ENCODE data around the gene LINGO1. TPM values are rescaled to one million over a fixed set of nuclear protein-coding genes. Genes with fewer than 3 reads are reported as not detected.
A peak's percentile ranks its signal among the peaks of the same experiment; 100 is the strongest.

Gene LINGO1
- polyA plus RNA-seq, 6 donors from 2014 or later, result not detected

GRCh38 chr15:77665530-77666295 lies 33.0 kb upstream of the LINGO1 start:
- Mint-ChIP-seq H3K4me1 (no peaks in the 10 kb centered on the region), H3K36me3 (no peaks in the 10 kb centered on the region), H3K9me3 (no peaks in the 10 kb centered on the region), H3K27ac (peak overlapping the region in 1 of 6 donors; percentile 15), H3K4me3 (no peak overlapping the region), H3K27me3 (peaks cover 14 to 48% (median 48%) of the 10 kb centered on the region in 3 donors)
- no peak for ATAC-seq (ENCODE audit: low read depth in 2 of 2)
- DNase-seq, result no peak

GRCh38 chr15:77664428-77664827 lies 31.7 kb upstream of the LINGO1 start:
- Mint-ChIP-seq H3K4me3 (no peak overlapping the region), H3K27ac (peak overlapping the region in 1 of 6 donors; percentile 72), H3K4me1 (peaks cover 0 to 2% (median 0%) of the 10 kb centered on the region in 3 donors), H3K36me3 (no peaks in the 10 kb centered on the region), H3K9me3 (no peaks in the 10 kb centered on the region), H3K27me3 (peaks cover 8 to 49% (median 46%) of the 10 kb centered on the region in 3 donors)
- DNase-seq, result no peak
- ATAC-seq (ENCODE audit: low read depth in 2 of 2), result no peak

- peaks cover 4 to 54% (median 40%) of the 10 kb centered on the region in 3 donors for H3K27me3 Mint-ChIP-seq
These were observed 30.5 kb upstream of the LINGO1 start for GRCh38 chr15:77663256-77663655.

GRCh38 chr15:77659350-77660321 lies 26.9 kb upstream of the LINGO1 start:
- Mint-ChIP-seq H3K36me3 (no peaks in the 10 kb centered on the region), H3K4me1 (peaks cover 0 to 5% (median 3%) of the 10 kb centered on the region in 3 donors), H3K4me3 (peak overlapping the region in 1 of 8 donors; percentile 29), H3K9me3 (peaks cover 0 to 3% (median 0%) of the 10 kb centered on the region in 7 donors), H3K27ac (no peak overlapping the region), H3K27me3 (peaks cover 8 to 61% (median 38%) of the 10 kb centered on the region in 3 donors)
- no peak for ATAC-seq (ENCODE audit: low read depth in 2 of 2)
- DNase-seq, result no peak

More at GRCh38 chr15:77663256-77663655, 30.5 kb upstream of the LINGO1 start:
- no peaks in the 10 kb centered on the region for H3K9me3 Mint-ChIP-seq
- no peaks in the 10 kb centered on the region for H3K36me3 Mint-ChIP-seq
- DNase-seq (no peak), ATAC-seq (ENCODE audit: low read depth in 2 of 2) (no peak)
- H3K27ac Mint-ChIP-seq, result no peak overlapping the region
- no peak overlapping the region for H3K4me3 Mint-ChIP-seq
- H3K4me1 Mint-ChIP-seq, result peaks cover 0 to 3% (median 0%) of the 10 kb centered on the region in 3 donors

- Mint-ChIP-seq H3K4me3 (no peak overlapping the region), H3K4me1 (peaks cover 0 to 5% (median 3%) of the 10 kb centered on the region in 3 donors), H3K27me3 (peaks cover 8 to 69% (median 41%) of the 10 kb centered on the region in 3 donors), H3K36me3 (no peaks in the 10 kb centered on the region), H3K9me3 (peaks cover 0 to 8% (median 3%) of the 10 kb centered on the region in 7 donors), H3K27ac (peak overlapping the region in 1 of 6 donors; percentile 54)
- no peak for ATAC-seq (ENCODE audit: low read depth in 2 of 2)
- no peak for DNase-seq
These were observed 25.6 kb upstream of the LINGO1 start for GRCh38 chr15:77658304-77658703.

GRCh38 chr15:77657634-77658238 lies 25.0 kb upstream of the LINGO1 start:
- DNase-seq, result no peak
- Mint-ChIP-seq H3K36me3 (no peaks in the 10 kb centered on the region), H3K4me3 (no peak overlapping the region), H3K9me3 (peaks cover 0 to 10% (median 3%) of the 10 kb centered on the region in 7 donors), H3K4me1 (peaks cover 0 to 5% (median 3%) of the 10 kb centered on the region in 3 donors), H3K27me3 (peaks cover 8 to 74% (median 47%) of the 10 kb centered on the region in 3 donors), H3K27ac (no peak overlapping the region)
- no peak for ATAC-seq (ENCODE audit: low read depth in 2 of 2)

- H3K4me1 Mint-ChIP-seq, result peaks cover 0 to 5% (median 3%) of the 10 kb centered on the region in 3 donors
- no peak overlapping the region for H3K27ac Mint-ChIP-seq
- no peak overlapping the region for H3K4me3 Mint-ChIP-seq
- peaks cover 8 to 73% (median 53%) of the 10 kb centered on the region in 3 donors for H3K27me3 Mint-ChIP-seq
- H3K36me3 Mint-ChIP-seq, result no peaks in the 10 kb centered on the region
- no peak for ATAC-seq (ENCODE audit: low read depth in 2 of 2)
- H3K9me3 Mint-ChIP-seq, result peaks cover 0 to 10% (median 3%) of the 10 kb centered on the region in 7 donors
- DNase-seq, result no peak
These were observed 23.6 kb upstream of the LINGO1 start for GRCh38 chr15:77656294-77656693.

GRCh38 chr15:77654975-77655374 lies 22.3 kb upstream of the LINGO1 start:
- H3K36me3 Mint-ChIP-seq, result no peaks in the 10 kb centered on the region
- ATAC-seq (ENCODE audit: low read depth in 2 of 2), result no peak
- DNase-seq, result no peak
- no peak overlapping the region for H3K4me3 Mint-ChIP-seq
- peaks cover 0 to 10% (median 3%) of the 10 kb centered on the region in 7 donors for H3K9me3 Mint-ChIP-seq
- peaks cover 0 to 5% (median 3%) of the 10 kb centered on the region in 3 donors for H3K4me1 Mint-ChIP-seq
- H3K27me3 Mint-ChIP-seq, result peaks cover 13 to 67% (median 42%) of the 10 kb centered on the region in 3 donors
- H3K27ac Mint-ChIP-seq, result peak overlapping the region in 1 of 6 donors; percentile 75

GRCh38 chr15:77653832-77654480 lies 21.2 kb upstream of the LINGO1 start:
- Mint-ChIP-seq H3K9me3 (peaks cover 0 to 10% (median 3%) of the 10 kb centered on the region in 7 donors), H3K27ac (peak overlapping the region in 1 of 6 donors; percentile 45), H3K36me3 (no peaks in the 10 kb centered on the region), H3K4me3 (no peak overlapping the region), H3K4me1 (peaks cover 0 to 5% (median 0%) of the 10 kb centered on the region in 3 donors), H3K27me3 (peaks cover 13 to 71% (median 47%) of the 10 kb centered on the region in 3 donors)
- ATAC-seq (ENCODE audit: low read depth in 2 of 2), result no peak
- DNase-seq, result no peak

- DNase-seq (no peak), ATAC-seq (ENCODE audit: low read depth in 2 of 2) (no peak)
- Mint-ChIP-seq H3K4me1 (no peaks in the 10 kb centered on the region), H3K4me3 (peak overlapping the region in 1 of 8 donors; percentile 22), H3K27ac (no peak overlapping the region), H3K27me3 (peaks cover 6 to 59% (median 50%) of the 10 kb centered on the region in 3 donors), H3K36me3 (no peaks in the 10 kb centered on the region), H3K9me3 (peaks cover 0 to 10% (median 3%) of the 10 kb centered on the region in 7 donors)
These were observed 17.6 kb upstream of the LINGO1 start for GRCh38 chr15:77650265-77650664.

- ATAC-seq (ENCODE audit: low read depth in 2 of 2), result no peak
- Mint-ChIP-seq H3K9me3 (peaks cover 0 to 10% (median 3%) of the 10 kb centered on the region in 7 donors), H3K27me3 (peaks cover 4 to 55% (median 47%) of the 10 kb centered on the region in 3 donors), H3K4me1 (no peaks in the 10 kb centered on the region), H3K27ac (peak overlapping the region in 1 of 6 donors; percentile 82), H3K4me3 (no peak overlapping the region), H3K36me3 (no peaks in the 10 kb centered on the region)
- no peak for DNase-seq
These were observed 16.9 kb upstream of the LINGO1 start for GRCh38 chr15:77649610-77650009.

GRCh38 chr15:77649017-77649416 lies 16.3 kb upstream of the LINGO1 start:
- Mint-ChIP-seq H3K9me3 (peaks cover 0 to 9% (median 1%) of the 10 kb centered on the region in 7 donors), H3K4me1 (no peaks in the 10 kb centered on the region), H3K36me3 (no peaks in the 10 kb centered on the region), H3K4me3 (no peak overlapping the region), H3K27ac (peak overlapping the region in 1 of 6 donors; percentile 49), H3K27me3 (peaks cover 4 to 54% (median 53%) of the 10 kb centered on the region in 3 donors)
- DNase-seq, result no peak
- no peak for ATAC-seq (ENCODE audit: low read depth in 2 of 2)
